ENCODE data around the gene CREG1.
"Not testable (repeated sequence)": the region's sequence is repeated elsewhere in the genome, so short reads cannot be mapped to it uniquely, and the experiment has no call there.

The CREG1 gene

DNA sequence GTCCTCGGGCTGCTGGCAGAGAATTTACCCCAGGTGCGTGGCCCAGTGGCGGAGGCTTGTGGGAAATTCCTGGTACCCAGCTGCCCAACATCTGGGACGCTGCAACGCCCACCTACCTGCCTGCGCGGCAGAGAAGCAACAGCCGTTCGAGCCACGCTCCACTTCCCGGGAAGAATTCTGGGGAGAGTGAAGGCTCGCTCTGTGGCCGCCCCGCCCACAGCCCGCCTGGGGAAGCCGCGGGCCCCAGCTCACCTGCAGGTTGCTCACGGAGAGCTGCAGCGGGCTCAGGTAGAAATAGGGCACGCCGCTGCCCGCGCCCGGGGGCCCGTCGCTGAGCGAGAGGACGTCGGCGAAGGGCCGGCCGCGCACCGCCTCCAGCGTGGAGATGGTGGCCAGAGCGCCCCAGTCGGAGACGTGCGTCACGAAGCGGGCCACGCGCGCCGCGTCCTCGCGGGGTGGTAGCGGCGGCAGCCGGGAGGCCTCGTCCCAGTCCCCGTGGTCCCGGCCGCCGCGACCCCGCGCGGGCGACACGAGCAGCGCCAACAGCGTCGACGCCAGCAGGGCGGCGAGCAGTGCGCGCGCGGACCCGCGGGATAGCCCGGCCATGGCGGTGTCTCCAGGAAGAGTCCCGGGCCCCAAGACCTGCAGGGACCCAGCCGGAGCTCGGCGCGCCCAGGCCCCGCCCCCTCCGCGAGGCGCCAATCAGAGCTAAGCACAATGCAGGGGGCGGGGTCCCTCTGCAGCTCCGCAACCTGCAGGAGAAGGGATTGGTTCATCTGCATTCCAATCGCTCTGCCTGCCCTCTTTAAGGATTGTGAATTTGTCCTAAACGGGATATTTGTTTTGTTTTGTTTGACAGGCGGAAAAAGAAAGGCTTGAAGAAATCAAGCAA, at the start of gene CREG1:
Gene CREG1, minus strand, starts transcription at position 627 of the 892 bp plus-strand sequence.
- peak; percentile 92 for DNase-seq (ENCODE audit: low spot score)

GRCh38 chr1:167602840-167603239, 49.3 kb upstream of the CREG1 start:
- no peak for DNase-seq (ENCODE audit: low spot score)

DNA sequence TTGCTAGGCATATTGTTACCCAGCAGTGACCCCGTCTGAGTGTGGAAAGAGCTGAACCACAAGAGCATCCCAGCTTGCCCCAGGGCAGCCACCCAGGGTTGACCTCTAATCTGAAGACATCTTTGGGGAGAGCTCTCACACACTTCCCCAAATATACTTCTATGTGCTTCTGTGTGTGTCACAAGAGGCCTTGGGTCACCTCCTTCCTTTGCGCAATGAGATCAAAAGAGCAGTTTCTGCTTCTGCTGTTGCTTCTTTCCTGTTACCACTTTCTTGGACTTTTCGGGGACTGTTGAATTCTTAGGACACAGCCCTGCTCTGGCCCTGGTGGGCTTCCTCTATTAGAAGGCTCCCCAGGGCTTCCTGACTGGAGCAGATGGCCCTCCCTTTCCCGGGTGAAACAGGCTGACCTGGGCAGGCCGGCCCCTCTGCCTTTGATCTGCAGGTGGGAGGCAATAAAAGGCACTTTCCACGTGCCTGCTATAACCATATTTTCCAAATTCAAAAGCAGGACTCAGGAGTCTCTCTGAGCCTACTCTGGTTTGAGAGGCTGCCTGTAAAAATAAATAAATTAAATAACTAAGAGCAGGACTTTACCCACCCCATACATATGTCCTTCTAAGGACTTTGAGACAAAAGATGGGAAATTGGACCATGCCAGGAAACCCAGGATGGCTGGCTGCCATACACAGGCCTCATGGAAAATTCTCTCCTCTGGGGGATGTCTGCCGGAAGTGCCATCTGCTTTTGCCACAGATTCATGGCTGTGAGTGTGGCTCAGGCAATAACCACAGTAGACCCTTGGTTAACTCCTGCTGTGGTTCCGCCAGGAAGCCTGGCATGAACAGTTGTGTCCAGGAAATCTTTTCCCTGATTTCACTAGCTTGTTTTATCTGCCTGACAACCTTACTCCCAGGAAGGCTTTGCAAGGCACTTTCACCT, 48.2 kb upstream of the CREG1 start:
- no peak for DNase-seq (ENCODE audit: low spot score)

- peak; percentile 15 for DNase-seq (ENCODE audit: low spot score)
Measured at GRCh38 chr1:167599957-167600581, 46.5 kb upstream of the CREG1 start.

DNA sequence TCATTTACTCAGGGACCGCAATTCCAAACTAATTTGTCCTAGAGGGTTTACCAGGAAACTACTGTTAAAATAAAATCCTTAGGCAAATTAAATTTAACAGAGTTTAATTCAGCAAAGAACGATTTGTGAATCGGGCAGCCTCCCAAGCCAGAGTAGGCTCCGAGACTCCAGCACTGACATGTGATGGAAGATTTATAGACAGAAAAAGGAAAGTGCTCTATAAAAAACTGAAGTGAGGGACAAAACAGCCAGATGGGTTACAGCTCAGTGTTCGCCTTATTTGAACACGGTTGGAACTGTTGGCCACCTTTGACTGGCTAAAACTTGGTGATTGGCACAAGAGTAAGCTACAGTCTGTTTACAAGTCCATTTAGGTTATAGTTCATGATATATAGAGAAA, 41.3 kb upstream of the CREG1 start:
- DNase-seq (ENCODE audit: low spot score) = no peak

DNA sequence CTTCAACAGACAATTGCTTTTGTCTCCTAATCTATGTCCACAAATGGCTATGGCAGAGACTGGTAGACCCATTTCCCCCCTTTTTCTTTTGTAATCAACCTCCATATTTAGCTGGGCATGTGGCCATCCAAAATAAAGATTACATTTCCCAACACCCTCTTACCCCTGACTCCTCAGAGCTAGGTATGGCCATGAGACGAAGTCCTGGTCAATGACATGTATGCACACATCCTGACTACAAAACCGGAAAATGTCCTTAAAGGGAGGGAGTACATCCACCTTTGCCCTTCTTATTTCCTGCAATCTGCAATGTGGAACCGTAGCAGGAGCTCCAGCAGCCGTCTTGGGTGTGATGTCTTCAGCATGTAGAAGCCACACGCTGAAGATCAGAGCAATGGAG, 40.3 kb upstream of the CREG1 start:
- no peak for DNase-seq (ENCODE audit: low spot score)

GRCh38 chr1:167592475-167592874, 38.9 kb upstream of the CREG1 start:
- no peak for DNase-seq (ENCODE audit: low spot score)

DNA sequence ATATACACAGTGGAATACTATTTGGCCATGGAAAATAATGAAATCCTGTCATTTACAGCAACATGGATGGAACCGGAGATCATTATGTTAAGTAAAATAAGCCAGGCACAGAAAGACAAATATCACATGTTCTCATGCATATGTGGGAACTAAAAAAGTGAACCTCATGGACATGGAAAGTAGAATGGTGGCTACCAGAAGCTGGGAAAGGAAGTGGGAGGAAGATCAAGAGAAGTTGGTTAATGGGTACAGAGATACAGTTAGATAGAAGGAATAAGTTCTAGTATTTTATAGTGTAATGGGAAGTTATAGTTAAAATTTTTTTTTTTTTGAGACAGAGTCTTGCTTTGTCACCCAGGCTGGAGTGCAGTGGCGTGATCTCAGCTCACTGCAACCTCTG, 34.8 kb upstream of the CREG1 start:
- no peak for DNase-seq (ENCODE audit: low spot score)

GRCh38 chr1:167587872-167588271, 34.3 kb upstream of the CREG1 start:
- DNase-seq (ENCODE audit: low spot score) = no peak

DNA sequence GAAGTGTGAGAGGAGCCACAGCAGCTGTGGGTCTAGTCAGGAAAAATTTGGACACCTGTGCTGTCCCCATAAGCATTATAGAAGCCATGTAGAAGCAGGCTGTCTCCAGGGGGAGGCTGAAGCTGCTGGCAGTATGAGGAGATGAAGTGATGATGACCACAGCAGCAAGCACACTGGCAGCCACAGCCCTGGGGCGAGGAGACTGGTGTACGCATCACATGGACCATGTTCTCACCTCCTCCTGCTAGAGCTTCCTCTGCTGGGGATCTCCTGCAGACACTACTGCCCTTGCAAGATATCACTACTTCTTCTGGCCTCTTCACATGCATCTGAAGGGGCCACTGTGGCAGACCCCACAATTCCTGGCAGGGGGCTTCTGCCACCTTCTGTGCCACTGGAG, 33.8 kb upstream of the CREG1 start:
- no peak for DNase-seq (ENCODE audit: low spot score)

- DNase-seq (ENCODE audit: low spot score) = no peak
Measured at GRCh38 chr1:167584581-167584980, 31.0 kb upstream of the CREG1 start.

- no peak for DNase-seq (ENCODE audit: low spot score)
Measured at GRCh38 chr1:167582722-167583121, 29.2 kb upstream of the CREG1 start.

GRCh38 chr1:167582064-167582463, 28.5 kb upstream of the CREG1 start:
- DNase-seq (ENCODE audit: low spot score) = no peak

GRCh38 chr1:167579986-167580385, 26.4 kb upstream of the CREG1 start:
- DNase-seq (ENCODE audit: low spot score) = no peak

DNA sequence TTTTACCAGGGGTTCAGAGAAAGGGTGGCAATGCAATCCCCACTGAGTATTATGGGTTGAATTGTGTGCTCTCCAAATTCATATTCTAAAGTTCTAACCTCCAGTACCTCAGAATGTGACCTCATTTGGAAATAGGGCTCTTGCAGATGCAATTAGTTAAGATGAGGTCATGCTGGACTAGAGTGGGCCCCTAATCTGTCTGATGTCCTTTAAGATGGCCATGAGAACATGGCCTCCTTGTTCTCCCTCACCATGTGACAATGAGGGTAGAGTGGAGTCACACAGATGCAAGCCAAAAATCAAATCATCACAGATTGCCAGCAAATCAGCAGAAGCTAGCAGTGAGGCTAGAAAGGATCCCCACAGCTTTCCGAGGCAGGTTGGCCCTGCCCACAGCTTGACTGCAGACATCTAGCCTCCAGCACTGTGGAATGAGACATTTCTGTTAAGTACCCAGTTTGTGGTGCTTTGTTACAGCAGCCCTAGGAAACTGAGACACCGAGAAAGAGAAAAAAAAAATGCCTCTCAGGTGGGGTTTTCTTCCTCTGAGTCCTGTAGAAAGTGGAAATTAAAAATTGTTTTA, 25.5 kb upstream of the CREG1 start:
- no peak for DNase-seq (ENCODE audit: low spot score)

- no peak for DNase-seq (ENCODE audit: low spot score)
Measured at GRCh38 chr1:167575649-167576048, 22.1 kb upstream of the CREG1 start.

DNA sequence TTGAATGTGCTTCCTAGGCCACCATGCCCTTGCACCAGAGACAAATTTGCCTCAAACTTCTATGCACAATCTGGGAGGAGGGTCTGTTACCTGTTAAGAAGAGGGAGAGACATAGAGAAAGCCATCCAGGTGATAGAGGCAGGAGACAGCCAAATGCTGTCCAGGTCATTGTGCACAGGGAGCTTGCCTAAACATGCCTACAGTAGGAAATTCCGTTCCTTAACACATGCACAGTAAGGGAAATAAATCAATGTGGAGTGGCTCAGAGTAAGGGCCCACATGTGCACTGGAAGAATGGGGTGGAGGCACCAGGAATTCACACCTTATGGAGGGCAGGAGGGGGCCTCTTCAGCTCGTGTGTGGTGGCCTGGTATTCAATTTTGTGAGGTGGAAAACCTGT, 19.5 kb upstream of the CREG1 start:
- no peak for DNase-seq (ENCODE audit: low spot score)

GRCh38 chr1:167570712-167571111, 17.1 kb upstream of the CREG1 start:
- not testable (repeated sequence) for DNase-seq (ENCODE audit: low spot score)

GRCh38 chr1:167567663-167568062, 14.1 kb upstream of the CREG1 start:
- no peak for DNase-seq (ENCODE audit: low spot score)

DNA sequence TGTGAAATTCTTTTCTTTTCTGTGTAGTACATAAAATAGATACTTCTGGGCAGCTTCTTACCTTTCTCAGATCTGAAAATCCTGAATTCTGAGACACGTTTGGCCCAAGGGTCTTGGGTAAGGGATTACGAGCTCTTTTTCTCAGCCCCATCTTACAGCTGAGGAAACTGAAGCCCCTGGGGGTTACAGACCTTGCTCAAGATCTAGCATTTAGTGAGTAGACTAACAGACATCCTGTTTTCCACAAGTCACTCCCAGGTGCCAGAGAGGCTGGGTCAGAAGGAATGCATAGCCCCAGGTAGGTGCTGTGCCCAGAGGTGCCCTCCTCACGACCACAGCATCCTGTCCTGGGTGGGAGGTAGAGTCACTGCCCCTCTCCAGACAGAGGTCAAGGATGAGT, 13.2 kb upstream of the CREG1 start:
- no peak for DNase-seq (ENCODE audit: low spot score)

DNA sequence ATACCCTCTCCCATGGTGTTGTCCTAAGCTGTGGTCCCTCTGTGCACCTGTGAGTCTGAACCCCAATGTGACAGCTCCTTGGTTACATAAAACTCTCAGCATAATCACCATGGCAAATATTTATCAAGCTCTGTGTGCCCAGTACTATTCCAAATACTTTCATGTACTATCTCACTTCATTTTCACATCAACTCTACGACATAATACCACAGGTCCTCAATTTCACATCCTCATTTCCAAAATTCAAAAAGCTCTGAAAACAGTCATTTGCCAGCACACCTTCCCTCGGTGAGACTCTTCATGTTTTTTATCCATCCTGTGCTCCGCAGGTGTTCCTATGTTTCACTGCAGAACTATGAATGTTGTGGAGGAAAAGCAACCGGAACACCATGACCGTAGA, 12.4 kb upstream of the CREG1 start:
- no peak for DNase-seq (ENCODE audit: low spot score)

DNA sequence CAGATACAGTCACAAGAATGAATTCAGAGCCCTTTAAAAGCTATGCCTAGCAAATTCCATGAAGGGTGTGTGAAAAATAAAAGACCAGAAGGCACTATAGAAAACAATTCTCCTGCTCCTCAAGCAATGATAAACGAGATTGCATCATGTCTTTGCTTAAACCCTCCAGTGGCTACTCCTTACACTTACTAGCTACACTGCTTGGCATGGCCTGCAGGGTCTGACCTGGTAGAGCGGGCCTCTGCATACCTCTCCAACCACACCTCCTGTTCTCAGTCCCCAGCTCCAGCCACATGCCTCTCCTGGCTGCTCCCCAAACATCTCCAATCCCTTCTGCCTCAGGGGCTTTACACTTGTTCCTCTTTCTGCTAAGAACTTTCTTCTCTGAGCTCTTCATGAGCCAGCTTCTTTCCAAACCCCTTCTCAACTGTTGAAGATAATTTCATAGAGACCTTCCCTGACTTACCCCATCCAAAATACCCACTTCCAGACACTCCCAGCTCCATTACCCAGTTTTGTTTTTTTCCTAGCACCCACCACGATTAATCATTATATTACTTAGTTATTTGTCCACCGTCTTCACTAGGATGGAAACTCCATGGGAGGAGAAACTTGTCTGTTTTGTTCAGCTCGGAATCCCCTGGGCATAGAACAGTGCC, 11.2 kb upstream of the CREG1 start:
- no peak for DNase-seq (ENCODE audit: low spot score)

All from HuH-7 (cell line).